SU-DHL-6 (cell line): ENCODE results near the gene RNF227.

Source experiments
- CTCF ChIP-seq: fragments of 200-600 bp; sonication (generic); IDR thresholded peaks from one replicate; pipeline ENCODE4 v1.5.1; 2017; ENCODE audit warnings: antibody characterized with exemption, mild to moderate bottlenecking, low read length, moderate library complexity; ENCODE audit not compliant: insufficient read depth, poor library complexity, severe bottlenecking
- EZH2phosphoT487 ChIP-seq: fragments of 200-600 bp; sonication (generic), shearing (Covaris generic); conservative IDR thresholded peaks from 2 replicates; pipeline ENCODE4 v1.6.1; 2018; ENCODE audit warnings: mild to moderate bottlenecking, antibody characterized with exemption, low read length, moderate library complexity, mixed read lengths

DNA sequence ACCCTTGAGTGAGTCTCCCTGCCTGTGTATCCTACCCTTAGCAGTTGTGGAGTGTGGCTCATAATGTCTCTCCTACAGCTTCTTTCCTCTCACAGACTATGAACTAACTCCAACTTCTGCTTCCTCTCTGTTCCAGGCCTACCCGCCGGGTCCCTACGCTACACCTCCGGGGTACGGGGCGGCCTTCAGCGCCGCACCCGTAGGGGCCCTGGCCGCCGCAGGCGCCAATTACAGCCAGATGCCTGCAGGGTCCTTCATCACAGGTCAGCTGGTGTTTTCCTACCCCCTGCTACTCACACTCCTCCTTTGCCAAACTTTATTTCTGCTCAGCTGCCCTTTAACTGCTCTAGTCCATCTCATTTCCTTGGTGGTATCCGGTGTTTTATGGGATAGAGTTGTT is 5.4 kb downstream of the RNF227 start:
- TF ChIP-seq CTCF, result no peak
- TF ChIP-seq EZH2phosphoT487, result no peak
